HEK293 (cell line): Measurements from ENCODE around the gene ISX.

Source experiments
- KLF16 ChIP-seq: fragments of 450-650 bp; formaldehyde crosslinking; IDR thresholded peaks from 2 replicates; pipeline ENCODE4 v1.5.1; 2017; ENCODE audit warnings: missing biosample characterization, missing genetic modification characterization
- MEIS1 ChIP-seq: sonication (generic); formaldehyde crosslinking; IDR thresholded peaks from 2 replicates; pipeline ENCODE4 v1.8.1; 2022; ENCODE audit warnings: missing genetic modification reagents, mild to moderate bottlenecking, borderline replicate concordance
- ZNF10 ChIP-seq: fragments of 450-650 bp; formaldehyde crosslinking; IDR thresholded peaks from 2 replicates; pipeline ENCODE4 v1.5.1; 2017; ENCODE audit warnings: missing biosample characterization, missing genetic modification characterization
- ZNF24 ChIP-seq: fragments of 450-650 bp; formaldehyde crosslinking; IDR thresholded peaks from 2 replicates; pipeline ENCODE4 v1.5.1; 2016; ENCODE audit warnings: missing biosample characterization, missing genetic modification characterization
- ZNF510 ChIP-seq: fragments of 450-650 bp; formaldehyde crosslinking; IDR thresholded peaks from 2 replicates; pipeline ENCODE4 v1.5.1; 2018; ENCODE audit warnings: mild to moderate bottlenecking, missing genetic modification characterization, missing biosample characterization; ENCODE audit not compliant: insufficient replicate concordance
- ZNF692 ChIP-seq: fragments of 450-650 bp; formaldehyde crosslinking; IDR thresholded peaks from 2 replicates; pipeline ENCODE4 v1.5.1; 2016; ENCODE audit warnings: missing biosample characterization, missing genetic modification characterization
- ZXDB ChIP-seq: fragments of 450-650 bp; formaldehyde crosslinking; IDR thresholded peaks from 2 replicates; pipeline ENCODE4 v1.5.1; 2016; ENCODE audit warnings: missing biosample characterization, missing genetic modification characterization
- TF ChIP-seq, protein P1 (sequence below): fragments of 450-650 bp; formaldehyde crosslinking; IDR thresholded peaks from 2 replicates; pipeline ENCODE4 v1.5.1; 2016; ENCODE audit warnings: missing biosample characterization, missing genetic modification characterization
- TF ChIP-seq, protein P2 (sequence below): fragments of 450-650 bp; formaldehyde crosslinking; IDR thresholded peaks from 2 replicates; pipeline ENCODE4 v1.5.1; 2016; ENCODE audit warnings: missing biosample characterization, missing genetic modification characterization

- TF ChIP-seq, protein P1, sequence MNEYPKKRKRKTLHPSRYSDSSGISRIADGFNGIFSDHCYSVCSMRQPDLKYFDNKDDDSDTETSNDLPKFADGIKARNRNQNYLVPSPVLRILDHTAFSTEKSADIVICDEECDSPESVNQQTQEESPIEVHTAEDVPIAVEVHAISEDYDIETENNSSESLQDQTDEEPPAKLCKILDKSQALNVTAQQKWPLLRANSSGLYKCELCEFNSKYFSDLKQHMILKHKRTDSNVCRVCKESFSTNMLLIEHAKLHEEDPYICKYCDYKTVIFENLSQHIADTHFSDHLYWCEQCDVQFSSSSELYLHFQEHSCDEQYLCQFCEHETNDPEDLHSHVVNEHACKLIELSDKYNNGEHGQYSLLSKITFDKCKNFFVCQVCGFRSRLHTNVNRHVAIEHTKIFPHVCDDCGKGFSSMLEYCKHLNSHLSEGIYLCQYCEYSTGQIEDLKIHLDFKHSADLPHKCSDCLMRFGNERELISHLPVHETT (tag by site-specific recombination): no peak
- TF ChIP-seq ZXDB (tag by site-specific recombination) (no peak), ZNF692 (tag by site-specific recombination) (no peak), ZNF24 (no peak), ZNF510 (no peak), KLF16 (tag by site-specific recombination) (no peak), ZNF10 (tag by site-specific recombination) (no peak), MEIS1 (no peak)
- TF ChIP-seq, protein P2, sequence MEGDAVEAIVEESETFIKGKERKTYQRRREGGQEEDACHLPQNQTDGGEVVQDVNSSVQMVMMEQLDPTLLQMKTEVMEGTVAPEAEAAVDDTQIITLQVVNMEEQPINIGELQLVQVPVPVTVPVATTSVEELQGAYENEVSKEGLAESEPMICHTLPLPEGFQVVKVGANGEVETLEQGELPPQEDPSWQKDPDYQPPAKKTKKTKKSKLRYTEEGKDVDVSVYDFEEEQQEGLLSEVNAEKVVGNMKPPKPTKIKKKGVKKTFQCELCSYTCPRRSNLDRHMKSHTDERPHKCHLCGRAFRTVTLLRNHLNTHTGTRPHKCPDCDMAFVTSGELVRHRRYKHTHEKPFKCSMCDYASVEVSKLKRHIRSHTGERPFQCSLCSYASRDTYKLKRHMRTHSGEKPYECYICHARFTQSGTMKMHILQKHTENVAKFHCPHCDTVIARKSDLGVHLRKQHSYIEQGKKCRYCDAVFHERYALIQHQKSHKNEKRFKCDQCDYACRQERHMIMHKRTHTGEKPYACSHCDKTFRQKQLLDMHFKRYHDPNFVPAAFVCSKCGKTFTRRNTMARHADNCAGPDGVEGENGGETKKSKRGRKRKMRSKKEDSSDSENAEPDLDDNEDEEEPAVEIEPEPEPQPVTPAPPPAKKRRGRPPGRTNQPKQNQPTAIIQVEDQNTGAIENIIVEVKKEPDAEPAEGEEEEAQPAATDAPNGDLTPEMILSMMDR: no peak
Observed at GRCh38 chr22:35065183-35065582, 775 bp upstream of the ISX start.
